Stimulated activated CD8-positive, alpha-beta memory T cell treated with anti-CD3 and anti-CD28 coated beads, Interleukin-12 subunit alpha, Interleukin-12 subunit beta, amount 100 ng/mL, for 24 hours (primary cell): ENCODE measurements around the gene KICS2.

Source experiments
- DNase-seq: peaks from one replicate; pipeline ENCODE4 v3.0.0-alpha.2; 2020; ENCODE audit errors: extremely low read depth

The KICS2 gene

GRCh38 chr12:64173456-64173855, 48.6 kb downstream of the KICS2 start:
- DNase-seq = no peak
